Measurements from ENCODE around the gene SF3A1.

The SF3A1 gene

DNA sequence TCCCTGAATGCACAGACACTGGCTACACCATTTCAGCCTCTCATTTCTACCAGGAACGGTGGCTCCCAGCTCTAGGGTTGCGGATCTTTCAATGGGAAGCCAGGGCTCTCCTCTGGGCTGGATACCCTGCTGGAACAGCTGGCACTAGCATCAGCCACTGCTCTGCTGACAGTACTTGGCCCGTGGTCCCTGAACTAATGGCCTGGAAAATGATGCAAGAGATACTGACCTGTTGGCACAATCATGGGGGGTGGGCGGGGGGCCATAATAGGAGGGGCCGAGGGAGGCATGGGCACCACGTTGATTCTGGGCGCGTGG is 19.3 kb downstream of the SF3A1 start:
- H3K4me3 ChIP-seq (ENCODE audit: low read depth, low read length), result no peak overlapping the region
- TF ChIP-seq, protein P1, sequence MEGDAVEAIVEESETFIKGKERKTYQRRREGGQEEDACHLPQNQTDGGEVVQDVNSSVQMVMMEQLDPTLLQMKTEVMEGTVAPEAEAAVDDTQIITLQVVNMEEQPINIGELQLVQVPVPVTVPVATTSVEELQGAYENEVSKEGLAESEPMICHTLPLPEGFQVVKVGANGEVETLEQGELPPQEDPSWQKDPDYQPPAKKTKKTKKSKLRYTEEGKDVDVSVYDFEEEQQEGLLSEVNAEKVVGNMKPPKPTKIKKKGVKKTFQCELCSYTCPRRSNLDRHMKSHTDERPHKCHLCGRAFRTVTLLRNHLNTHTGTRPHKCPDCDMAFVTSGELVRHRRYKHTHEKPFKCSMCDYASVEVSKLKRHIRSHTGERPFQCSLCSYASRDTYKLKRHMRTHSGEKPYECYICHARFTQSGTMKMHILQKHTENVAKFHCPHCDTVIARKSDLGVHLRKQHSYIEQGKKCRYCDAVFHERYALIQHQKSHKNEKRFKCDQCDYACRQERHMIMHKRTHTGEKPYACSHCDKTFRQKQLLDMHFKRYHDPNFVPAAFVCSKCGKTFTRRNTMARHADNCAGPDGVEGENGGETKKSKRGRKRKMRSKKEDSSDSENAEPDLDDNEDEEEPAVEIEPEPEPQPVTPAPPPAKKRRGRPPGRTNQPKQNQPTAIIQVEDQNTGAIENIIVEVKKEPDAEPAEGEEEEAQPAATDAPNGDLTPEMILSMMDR (IDR thresholded peaks at IDR 0.05; ENCODE audit: control insufficient read depth, extremely low read depth, insufficient read depth), result no peak
- no peak for DNase-seq (ENCODE audit: low read depth)

DNA sequence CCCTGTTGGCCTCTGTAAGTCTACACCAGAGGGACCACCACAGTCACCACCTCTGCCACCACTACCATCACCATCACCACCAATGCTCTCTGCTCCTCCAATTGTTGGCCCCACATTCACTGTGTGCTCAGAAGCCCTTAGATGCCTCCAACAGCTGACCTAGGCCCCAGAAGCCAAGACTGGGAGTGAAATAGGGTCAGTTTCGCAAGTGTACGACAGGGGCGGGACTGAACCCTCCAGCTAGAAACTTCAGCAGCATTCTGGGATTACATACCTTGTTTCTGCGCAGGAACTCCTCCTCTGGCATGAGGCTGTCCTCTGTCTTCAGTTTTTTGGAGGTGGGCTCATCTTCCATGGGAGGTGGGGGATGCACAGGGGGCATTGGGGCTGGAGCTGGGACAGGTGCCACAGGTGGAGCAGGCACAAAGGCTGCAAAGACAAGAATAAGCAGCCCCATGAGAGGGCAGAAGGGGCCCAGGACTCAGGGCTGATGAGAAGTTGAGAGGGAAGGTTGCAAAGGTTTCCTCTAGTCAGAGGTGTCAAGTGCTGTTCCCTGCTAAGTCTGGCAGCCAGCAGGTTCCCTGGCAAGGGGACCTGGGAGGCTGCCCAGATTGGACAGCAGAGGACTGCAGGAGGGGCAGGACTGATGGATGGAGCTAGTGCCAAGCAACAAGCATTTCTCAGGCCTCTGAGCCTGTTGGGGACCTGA is 19.8 kb downstream of the SF3A1 start:
- H3K4me3 ChIP-seq (ENCODE audit: low read depth, low read length), result no peak overlapping the region
- TF ChIP-seq, protein P1 (IDR thresholded peaks at IDR 0.05; ENCODE audit: control insufficient read depth, extremely low read depth, insufficient read depth), result no peak
- no peak for DNase-seq (ENCODE audit: low read depth)

DNA sequence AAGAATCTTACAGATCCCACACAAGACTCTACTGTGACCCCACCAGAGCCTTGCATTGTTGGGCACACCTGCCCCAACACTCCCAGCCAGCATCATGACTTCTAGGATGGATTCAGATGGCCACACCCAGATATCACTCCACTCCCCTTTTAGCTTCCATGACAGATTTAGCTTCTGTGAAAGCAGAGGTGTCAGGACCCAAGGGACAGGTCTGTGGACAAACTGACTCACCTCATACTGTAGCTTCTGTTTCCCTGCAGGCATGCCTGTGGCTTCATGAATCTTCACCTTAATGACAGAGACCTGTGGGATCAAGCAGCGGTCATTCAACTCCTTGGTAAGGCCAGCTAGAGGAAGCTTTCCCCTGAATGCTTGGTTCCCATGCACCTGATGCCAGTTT is 21.5 kb downstream of the SF3A1 start:
- no peak for DNase-seq (ENCODE audit: low read depth)
- H3K4me3 ChIP-seq (ENCODE audit: low read depth, low read length), result no peak overlapping the region
- TF ChIP-seq, protein P1 (IDR thresholded peaks at IDR 0.05; ENCODE audit: control insufficient read depth, extremely low read depth, insufficient read depth), result no peak

DNA sequence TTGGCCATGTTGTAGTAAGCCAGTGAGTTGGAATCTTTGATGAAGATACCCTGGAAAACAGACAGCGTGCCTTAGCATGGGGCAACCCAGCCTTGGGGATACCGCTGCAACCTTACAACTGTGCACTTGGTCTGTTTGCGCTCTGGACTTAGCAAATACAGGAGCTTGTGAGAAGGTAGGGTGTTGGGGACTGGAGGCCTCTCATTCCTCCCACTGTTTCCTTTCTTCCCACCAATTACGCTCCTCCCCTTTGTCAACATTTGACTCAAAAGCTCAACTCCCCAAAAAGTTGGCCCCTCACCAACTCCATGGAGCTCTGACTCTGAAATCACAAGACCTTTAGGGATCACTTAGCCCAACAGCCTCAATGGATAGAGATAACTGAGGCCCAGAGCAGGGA is 22.0 kb downstream of the SF3A1 start:
- TF ChIP-seq, protein P1 (IDR thresholded peaks at IDR 0.05; ENCODE audit: control insufficient read depth, extremely low read depth, insufficient read depth), result no peak
- no peak for DNase-seq (ENCODE audit: low read depth)
- H3K4me3 ChIP-seq (ENCODE audit: low read depth, low read length), result no peak overlapping the region

DNA sequence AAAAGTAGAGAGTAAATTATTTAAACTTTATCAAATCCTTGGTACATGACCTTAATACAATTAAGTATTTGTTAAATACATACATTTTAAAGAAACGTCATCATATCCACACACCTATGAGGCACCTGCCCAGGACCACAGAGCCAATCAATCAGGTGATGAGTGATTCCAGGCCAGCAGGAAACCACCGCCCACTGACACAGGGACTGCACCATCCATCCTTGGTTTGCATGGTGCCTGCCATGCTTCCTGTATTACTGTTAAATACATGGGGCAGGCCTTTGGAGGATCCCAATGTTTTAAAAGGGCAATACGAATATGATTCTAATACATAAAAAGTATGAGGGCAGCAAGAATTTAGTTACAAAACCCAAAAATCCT is 23.0 kb downstream of the SF3A1 start:
- no peak overlapping the region for H3K4me3 ChIP-seq (ENCODE audit: low read depth, low read length)
- DNase-seq (ENCODE audit: low read depth), result no peak
- TF ChIP-seq, protein P1 (IDR thresholded peaks at IDR 0.05; ENCODE audit: control insufficient read depth, extremely low read depth, insufficient read depth), result no peak

DNA sequence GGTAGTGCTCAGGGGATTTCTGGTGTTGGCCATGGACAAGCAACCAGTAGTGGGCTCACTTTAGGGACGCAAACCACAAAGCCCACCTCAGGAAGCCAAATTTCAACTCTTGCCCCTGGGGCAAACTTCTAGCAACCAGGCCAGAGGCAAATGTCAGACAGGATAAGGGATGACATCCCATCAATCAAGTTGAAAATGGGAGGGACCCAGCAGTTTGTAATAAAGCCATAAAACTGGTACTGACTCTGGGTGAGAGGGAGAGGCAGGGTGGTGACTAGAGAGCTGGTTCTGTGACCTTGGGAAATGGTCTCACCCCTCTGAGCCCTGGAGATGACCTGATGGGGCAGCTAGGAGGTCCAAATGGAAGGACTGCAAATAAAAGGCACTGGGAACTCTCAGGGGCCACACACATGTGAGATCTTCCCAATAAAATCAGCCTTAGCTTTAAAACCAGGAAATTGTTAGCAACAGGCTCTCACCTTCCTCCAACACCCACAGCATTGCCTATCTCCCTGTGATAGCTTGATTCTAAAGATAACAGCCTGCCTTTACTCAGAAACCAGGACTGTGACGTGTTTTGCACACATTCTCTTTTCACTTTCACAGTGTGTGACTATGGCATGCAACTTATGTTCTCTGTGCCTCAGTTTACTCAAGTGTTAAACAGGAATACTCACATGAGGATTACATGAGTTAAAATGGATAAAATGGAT is 23.5 kb downstream of the SF3A1 start:
- H3K4me3 ChIP-seq (ENCODE audit: low read depth, low read length), result no peak overlapping the region
- TF ChIP-seq, protein P1 (IDR thresholded peaks at IDR 0.05; ENCODE audit: control insufficient read depth, extremely low read depth, insufficient read depth), result no peak
- DNase-seq (ENCODE audit: low read depth), result no peak

DNA sequence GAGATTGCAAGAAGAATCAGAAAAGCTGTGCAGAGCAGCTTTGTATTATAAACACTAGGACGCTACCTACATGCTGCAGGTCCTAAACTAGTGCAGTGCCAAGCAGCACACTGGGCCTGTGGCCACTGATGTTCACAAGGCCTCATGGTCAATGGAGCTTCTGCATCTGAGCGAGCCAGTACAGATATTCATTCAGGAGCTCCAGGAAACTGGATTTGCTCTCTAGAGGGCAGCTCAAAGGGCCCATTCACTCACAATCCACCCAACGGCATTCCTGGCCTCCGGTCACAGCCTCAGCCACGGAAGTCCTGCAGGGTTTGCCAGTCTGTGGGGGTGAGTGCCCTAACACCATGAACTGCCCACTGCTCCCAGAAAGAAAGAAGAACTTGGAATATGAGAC is 24.1 kb downstream of the SF3A1 start:
- no peak for DNase-seq (ENCODE audit: low read depth)
- TF ChIP-seq, protein P1 (IDR thresholded peaks at IDR 0.05; ENCODE audit: control insufficient read depth, extremely low read depth, insufficient read depth), result no peak
- no peak overlapping the region for H3K4me3 ChIP-seq (ENCODE audit: low read depth, low read length)

All from LNCaP clone FGC (cell line).